ENCODE results near the gene PPARA. TPM values are rescaled to one million over a fixed set of nuclear protein-coding genes. Genes with fewer than 3 reads are reported as not detected.

The PPARA gene
- total RNA-seq, 1 donor from 2014 or later = 23.0 TPM

DNA sequence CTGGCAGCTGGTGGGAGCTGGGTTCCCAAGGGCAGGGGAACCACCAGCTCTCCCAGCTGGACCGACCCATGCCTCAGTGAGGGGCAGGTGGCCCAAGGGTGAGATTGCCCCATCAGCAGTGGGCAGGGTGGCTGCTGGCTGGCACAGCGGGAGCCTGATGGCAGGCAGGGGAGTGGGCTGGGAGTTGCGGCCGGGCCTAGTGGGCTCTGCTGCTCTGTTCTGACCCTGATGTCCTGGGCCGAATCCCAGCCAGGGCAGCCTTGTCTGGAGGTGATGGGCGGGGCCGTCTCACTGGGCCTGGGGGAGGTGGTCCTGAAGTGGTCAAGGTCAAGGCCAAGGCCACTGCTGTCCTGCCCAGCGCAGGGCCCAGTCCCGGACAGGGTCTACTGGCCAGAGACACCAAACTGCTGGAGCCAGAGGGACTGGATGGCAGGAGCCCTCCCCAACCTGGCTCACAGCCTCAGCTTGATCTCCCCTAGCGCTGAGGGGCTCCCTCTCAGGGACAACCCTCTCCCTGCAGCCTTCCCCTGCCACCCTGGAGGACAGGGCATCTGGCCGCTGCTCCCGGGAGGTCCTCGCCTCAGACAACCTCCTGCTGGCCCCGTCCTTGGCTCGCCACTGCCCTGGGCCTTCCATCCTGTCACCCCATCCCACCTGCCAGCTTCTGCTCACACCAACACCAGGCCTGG is 26.5 kb upstream of the PPARA start:
- ChIA-PET POLR2A (interaction anchor here (0.5 kb wide), 1 partner anchor 187 kb away, joined by 3 read pairs; no protein-coding TSS in a partner anchor), CTCF (interaction anchor here (0.6 to 4.1 kb wide), 2 partner anchors 191 to 193 kb away, joined by 4 to 61 read pairs; no protein-coding TSS in a partner anchor)
- H3K36me3 Mint-ChIP-seq (ENCODE audit: low read depth) = no peaks in the 10 kb centered on the region
- no peaks in the 10 kb centered on the region for H3K9me3 Mint-ChIP-seq
- H3K27ac Mint-ChIP-seq = no peak overlapping the region
- H3K4me1 Mint-ChIP-seq = peaks cover 3% of the 10 kb centered on the region
- no peak for ATAC-seq (ENCODE audit: low read depth)
- no peaks in the 10 kb centered on the region for H3K27me3 Mint-ChIP-seq
- DNase-seq = no peak
- intact Hi-C loops (cut with micrococcal nuclease) = no loop called here
- TF ChIP-seq, protein P1, sequence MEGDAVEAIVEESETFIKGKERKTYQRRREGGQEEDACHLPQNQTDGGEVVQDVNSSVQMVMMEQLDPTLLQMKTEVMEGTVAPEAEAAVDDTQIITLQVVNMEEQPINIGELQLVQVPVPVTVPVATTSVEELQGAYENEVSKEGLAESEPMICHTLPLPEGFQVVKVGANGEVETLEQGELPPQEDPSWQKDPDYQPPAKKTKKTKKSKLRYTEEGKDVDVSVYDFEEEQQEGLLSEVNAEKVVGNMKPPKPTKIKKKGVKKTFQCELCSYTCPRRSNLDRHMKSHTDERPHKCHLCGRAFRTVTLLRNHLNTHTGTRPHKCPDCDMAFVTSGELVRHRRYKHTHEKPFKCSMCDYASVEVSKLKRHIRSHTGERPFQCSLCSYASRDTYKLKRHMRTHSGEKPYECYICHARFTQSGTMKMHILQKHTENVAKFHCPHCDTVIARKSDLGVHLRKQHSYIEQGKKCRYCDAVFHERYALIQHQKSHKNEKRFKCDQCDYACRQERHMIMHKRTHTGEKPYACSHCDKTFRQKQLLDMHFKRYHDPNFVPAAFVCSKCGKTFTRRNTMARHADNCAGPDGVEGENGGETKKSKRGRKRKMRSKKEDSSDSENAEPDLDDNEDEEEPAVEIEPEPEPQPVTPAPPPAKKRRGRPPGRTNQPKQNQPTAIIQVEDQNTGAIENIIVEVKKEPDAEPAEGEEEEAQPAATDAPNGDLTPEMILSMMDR (IDR thresholded peaks at IDR 0.05) = no peak
- H3K4me3 Mint-ChIP-seq = no peak overlapping the region

DNA sequence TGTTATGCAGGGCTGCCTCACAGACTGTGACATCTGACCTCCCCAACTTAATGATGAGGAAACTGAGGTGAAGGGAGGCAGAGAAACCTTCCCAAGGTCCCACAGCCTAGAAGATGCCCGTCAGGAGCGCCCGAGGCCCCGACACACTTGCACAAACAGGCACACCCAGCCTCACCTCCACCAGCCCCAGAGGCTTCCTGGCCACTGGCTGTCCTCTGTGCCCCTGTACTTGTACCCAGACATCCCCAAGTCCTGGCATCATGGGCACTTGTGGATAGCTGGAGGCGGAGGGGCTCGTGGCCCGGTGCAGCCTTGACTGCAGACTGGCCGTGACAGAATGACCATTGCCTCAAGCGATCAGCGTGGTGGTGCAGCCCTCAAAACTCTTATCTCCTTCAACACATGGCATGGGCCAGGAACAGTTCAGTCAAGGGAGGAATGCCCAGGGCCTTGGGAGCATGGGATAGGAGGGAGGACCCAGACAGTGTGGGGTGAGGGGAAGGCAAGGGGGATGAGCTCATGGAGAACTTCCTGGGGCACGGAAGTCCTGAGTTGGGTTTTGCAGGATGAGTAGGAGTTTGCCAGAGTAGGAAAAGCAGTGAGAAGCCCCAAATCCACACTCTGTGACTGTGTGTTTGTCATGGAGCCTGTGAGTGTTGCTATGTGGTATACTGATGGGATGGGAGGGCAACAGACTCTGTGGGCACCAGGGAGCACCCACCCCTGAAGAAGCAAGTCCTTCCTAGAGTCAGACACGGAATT is 25.8 kb upstream of the PPARA start:
- no peaks in the 10 kb centered on the region for H3K36me3 Mint-ChIP-seq (ENCODE audit: low read depth)
- DNase-seq (no peak), ATAC-seq (ENCODE audit: low read depth) (no peak)
- intact Hi-C loops (cut with micrococcal nuclease) = no loop called here
- no peaks in the 10 kb centered on the region for H3K9me3 Mint-ChIP-seq
- peaks cover 11% of the 10 kb centered on the region for H3K4me1 Mint-ChIP-seq
- H3K27ac Mint-ChIP-seq = no peak overlapping the region
- ChIA-PET POLR2A (no interaction called here), CTCF (interaction anchor here (0.6 kb wide), 1 partner anchor 190 kb away, joined by 4 read pairs; no protein-coding TSS in a partner anchor)
- no peak overlapping the region for H3K4me3 Mint-ChIP-seq
- TF ChIP-seq, protein P1 (IDR thresholded peaks at IDR 0.05) = no peak
- H3K27me3 Mint-ChIP-seq = no peaks in the 10 kb centered on the region

DNA sequence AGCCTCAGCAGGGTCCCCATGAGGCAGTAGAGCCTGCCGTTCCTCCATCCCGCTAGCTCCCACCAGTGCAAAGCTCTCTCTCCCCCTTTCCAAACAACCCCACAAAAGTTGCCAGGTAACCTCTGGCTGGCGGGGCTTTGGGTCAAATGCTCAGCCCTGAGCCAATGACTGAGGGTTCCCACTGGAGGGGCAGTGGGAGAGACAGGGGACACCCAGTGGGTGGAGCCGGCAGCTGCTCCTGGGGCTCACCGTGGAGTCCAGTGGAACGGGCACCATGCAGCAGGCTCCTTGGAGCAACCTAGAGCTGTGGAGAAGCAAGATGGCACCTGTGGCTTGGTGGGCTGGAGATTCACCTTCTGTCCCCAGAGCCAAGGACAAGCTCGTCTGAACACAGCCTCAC is 25.0 kb upstream of the PPARA start:
- TF ChIP-seq, protein P1 (IDR thresholded peaks at IDR 0.05) = no peak
- Mint-ChIP-seq H3K4me3 (no peak overlapping the region), H3K9me3 (no peaks in the 10 kb centered on the region), H3K27me3 (no peaks in the 10 kb centered on the region), H3K27ac (no peak overlapping the region), H3K36me3 (ENCODE audit: low read depth) (no peaks in the 10 kb centered on the region), H3K4me1 (peaks cover 18% of the 10 kb centered on the region)
- DNase-seq (no peak), ATAC-seq (ENCODE audit: low read depth) (no peak)
- intact Hi-C loops (cut with micrococcal nuclease) = no loop called here
- ChIA-PET CTCF (interaction anchor here (1.0 kb wide), 1 partner anchor 191 kb away, joined by 4 read pairs; no protein-coding TSS in a partner anchor), POLR2A (no interaction called here)

DNA sequence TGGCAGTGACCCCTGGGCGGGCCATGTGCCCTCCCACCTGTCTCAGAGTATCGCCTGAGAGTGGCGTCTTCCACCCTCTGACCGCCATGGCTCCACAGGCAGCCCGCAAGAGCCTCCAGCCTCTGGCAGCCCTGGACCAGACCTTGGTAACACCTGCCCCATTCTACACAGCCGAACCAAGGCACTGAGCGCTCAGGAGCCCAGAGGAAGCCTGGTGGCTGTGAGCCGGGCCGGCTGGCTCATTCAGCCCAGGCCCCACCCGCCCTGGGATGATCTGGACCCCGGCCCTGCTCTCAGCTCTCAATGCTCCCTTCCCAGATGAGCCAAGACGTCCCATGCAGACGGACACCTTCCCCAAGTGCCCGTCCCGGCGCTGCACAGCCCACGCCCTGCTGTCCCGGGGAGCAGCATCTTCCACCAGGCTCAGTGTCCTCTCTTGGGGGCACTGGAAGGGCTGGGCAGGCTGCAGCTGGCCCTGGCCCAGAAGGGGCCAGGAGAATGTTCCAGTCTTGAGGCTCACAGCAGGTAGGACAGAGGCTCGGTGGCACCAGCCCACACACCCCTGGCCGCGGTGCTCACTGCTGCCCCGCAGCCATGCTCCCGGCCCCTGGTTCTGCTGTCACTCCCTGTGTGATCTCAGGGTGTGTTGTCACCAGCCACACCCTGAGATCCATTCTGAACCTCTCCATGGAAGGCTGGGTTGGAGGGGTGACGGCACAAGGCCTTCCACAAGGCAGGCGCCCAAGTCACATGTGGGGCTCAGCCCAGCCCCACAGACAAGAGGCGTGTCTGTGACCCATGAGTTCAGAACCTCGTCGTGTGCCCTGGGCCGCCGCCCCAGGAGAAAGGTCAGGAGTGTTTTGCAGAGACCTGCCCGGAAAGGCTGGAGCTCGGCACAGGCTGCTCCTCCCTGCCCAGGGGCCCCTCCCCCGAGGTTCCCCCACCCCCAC is 24.2 kb upstream of the PPARA start:
- POLR2A ChIA-PET = no interaction called here
- Mint-ChIP-seq H3K4me3 (no peak overlapping the region), H3K4me1 (peaks cover 23% of the 10 kb centered on the region), H3K36me3 (ENCODE audit: low read depth) (no peaks in the 10 kb centered on the region), H3K27ac (no peak overlapping the region), H3K9me3 (no peaks in the 10 kb centered on the region), H3K27me3 (no peaks in the 10 kb centered on the region)
- intact Hi-C loops (cut with micrococcal nuclease) = no loop called here
- TF ChIP-seq, protein P1 (IDR thresholded peaks at IDR 0.05) = no peak
- ATAC-seq (ENCODE audit: low read depth) (no peak), DNase-seq (no peak)
- CTCF ChIA-PET = interaction anchor here (1.0 kb wide), 1 partner anchor 190 kb away, joined by 4 read pairs; no protein-coding TSS in a partner anchor

Measured in activated B cell treated with CpG ODN at 0.5 μM for 24 hours (primary cell).